NB4 (cell line): ENCODE data around the gene CALN1.

Source experiments
- MYC ChIP-seq: IDR thresholded peaks from 2 replicates; pipeline ENCODE4 v1.6.1; 2011; ENCODE audit warnings: low read depth, low read length
- POLR2A ChIP-seq: IDR thresholded peaks from 2 replicates; pipeline ENCODE4 v1.6.1; 2011; ENCODE audit warnings: mild to moderate bottlenecking; ENCODE audit not compliant: insufficient read length; ENCODE audit errors: extremely low read depth
- TF ChIP-seq, protein P1 (sequence below): IDR thresholded peaks from one replicate; pipeline ENCODE4 v1.5.1; 2012; ENCODE audit warnings: low read depth, low read length
- TF ChIP-seq, protein P2 (sequence below): IDR thresholded peaks from 2 replicates; pipeline ENCODE4 v1.6.1; 2011; ENCODE audit warnings: low read depth, low read length

- TF ChIP-seq, protein P1, sequence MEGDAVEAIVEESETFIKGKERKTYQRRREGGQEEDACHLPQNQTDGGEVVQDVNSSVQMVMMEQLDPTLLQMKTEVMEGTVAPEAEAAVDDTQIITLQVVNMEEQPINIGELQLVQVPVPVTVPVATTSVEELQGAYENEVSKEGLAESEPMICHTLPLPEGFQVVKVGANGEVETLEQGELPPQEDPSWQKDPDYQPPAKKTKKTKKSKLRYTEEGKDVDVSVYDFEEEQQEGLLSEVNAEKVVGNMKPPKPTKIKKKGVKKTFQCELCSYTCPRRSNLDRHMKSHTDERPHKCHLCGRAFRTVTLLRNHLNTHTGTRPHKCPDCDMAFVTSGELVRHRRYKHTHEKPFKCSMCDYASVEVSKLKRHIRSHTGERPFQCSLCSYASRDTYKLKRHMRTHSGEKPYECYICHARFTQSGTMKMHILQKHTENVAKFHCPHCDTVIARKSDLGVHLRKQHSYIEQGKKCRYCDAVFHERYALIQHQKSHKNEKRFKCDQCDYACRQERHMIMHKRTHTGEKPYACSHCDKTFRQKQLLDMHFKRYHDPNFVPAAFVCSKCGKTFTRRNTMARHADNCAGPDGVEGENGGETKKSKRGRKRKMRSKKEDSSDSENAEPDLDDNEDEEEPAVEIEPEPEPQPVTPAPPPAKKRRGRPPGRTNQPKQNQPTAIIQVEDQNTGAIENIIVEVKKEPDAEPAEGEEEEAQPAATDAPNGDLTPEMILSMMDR: no peak
- TF ChIP-seq POLR2A: no peak
- TF ChIP-seq, protein P2, sequence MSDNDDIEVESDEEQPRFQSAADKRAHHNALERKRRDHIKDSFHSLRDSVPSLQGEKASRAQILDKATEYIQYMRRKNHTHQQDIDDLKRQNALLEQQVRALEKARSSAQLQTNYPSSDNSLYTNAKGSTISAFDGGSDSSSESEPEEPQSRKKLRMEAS: no peak
- TF ChIP-seq MYC: no peak
Measured at GRCh38 chr7:72156671-72157070, 255.5 kb downstream of the CALN1 start.
